ENCODE data around the gene ZNF799. TPM values are rescaled to one million over a fixed set of nuclear protein-coding genes. Genes with fewer than 3 reads are reported as not detected.

Gene ZNF799
- total RNA-seq, 1 experiment from 2014 or later: 3.6 TPM

GRCh38 chr19:12425888-12426274, 24.8 kb upstream of the ZNF799 start:
- no peak overlapping the region for H3K27ac ChIP-seq (ENCODE audit: low read depth, low read length)
- H3K4me1 ChIP-seq (ENCODE audit: control insufficient read depth in 1 of 2, insufficient read depth in 2 of 2, low read length in 2 of 2): no peaks in the 10 kb centered on the region
- TF ChIP-seq JUND (IDR thresholded peaks at IDR 0.05) (no peak), ATF3 (IDR thresholded peaks at IDR 0.05) (no peak), ZNF274 (IDR thresholded peaks at IDR 0.05; ENCODE audit: low read depth, low read length) (no peak), SP1 (IDR thresholded peaks at IDR 0.05; ENCODE audit: low read depth) (no peak), EGR1 (IDR thresholded peaks at IDR 0.05; ENCODE audit: low read depth) (no peak), CEBPB (IDR thresholded peaks at IDR 0.05; ENCODE audit: low read depth) (no peak), REST (IDR thresholded peaks at IDR 0.05; ENCODE audit: low read depth) (no peak), CTCF (IDR thresholded peaks at IDR 0.05 in 2 of 3, conservative IDR thresholded peaks at IDR 0.05 in 1 of 3; ENCODE audit: borderline replicate concordance in 1 of 3, insufficient read depth in 1 of 3, low read depth in 2 of 3, low read length in 2 of 3) (no peak), TCF7L2 (IDR thresholded peaks at IDR 0.05; ENCODE audit: borderline replicate concordance, extremely low read depth, insufficient read depth, insufficient read length) (no peak), POLR2AphosphoS5 (IDR thresholded peaks at IDR 0.05; ENCODE audit: low read depth, low read length) (no peak)
- ChIA-PET RAD21 (ENCODE audit: low non-redundant PET in 1 of 2, low total read pairs in 2 of 2, uncharacterized antibody in 2 of 2, unreplicated experiment in 2 of 2) (no interaction called here), POLR2A (no interaction called here), CTCF (no interaction called here)
- no peak overlapping the region for H2AFZ ChIP-seq (ENCODE audit: low read depth, low read length, poor library complexity, severe bottlenecking)
- intact Hi-C loops (cut with micrococcal nuclease): no loop called here
- no peaks in the 10 kb centered on the region for H3K27me3 ChIP-seq (ENCODE audit: insufficient read depth, low read length)
- peaks cover under 1 to 3% of the 10 kb centered on the region in 2 experiments; a peak in 2 of 4 replicates for H3K36me3 ChIP-seq (ENCODE audit: control insufficient read depth in 1 of 2, insufficient read depth in 2 of 2, low read length in 2 of 2)
- DNase-seq (ENCODE audit: low read depth, low spot score) (no peak), ATAC-seq (no peak)
- peaks cover 6 to 10% of the 10 kb centered on the region in 2 experiments; a peak in 2 of 4 replicates for H3K9me3 ChIP-seq (ENCODE audit: control insufficient read depth in 1 of 2, insufficient read depth in 1 of 2, low read depth in 1 of 2, low read length in 2 of 2)
- H3K4me3 ChIP-seq (replicated peaks in 1 of 2; ENCODE audit: low read depth in 1 of 2, low read length in 2 of 2): no peak overlapping the region
- H3K9ac ChIP-seq (ENCODE audit: low read length): no peak overlapping the region
- no peak overlapping the region for H3K4me2 ChIP-seq (ENCODE audit: low read length)
- no TSS peak for BruUV-seq (replicated peaks)
- H3K79me2 ChIP-seq (ENCODE audit: insufficient read depth, low read length): no peaks in the 10 kb centered on the region
- H3K9me2 ChIP-seq (ENCODE audit: insufficient read depth): no peaks in the 10 kb centered on the region
- H4K20me1 ChIP-seq (ENCODE audit: insufficient read depth): no peaks in the 10 kb centered on the region

All from HCT116 (cell line).